SK-N-SH treated with all-trans-retinoic acid at 6 μM for 48 hours (cell line): Measurements from ENCODE around the gene PTGDR2.

ENCODE experiments used
- ARNTL ChIP-seq: fragments of 450-650 bp; formaldehyde crosslinking; IDR thresholded peaks from 2 replicates; pipeline ENCODE4 v1.5.0; 2020; ENCODE audit warnings: low read depth, mild to moderate bottlenecking, moderate library complexity, borderline replicate concordance
- ISL1 ChIP-seq: fragments of 250-450 bp; sonication (Bioruptor Pico); IDR thresholded peaks from 2 replicates; pipeline ENCODE4 v2.1.2; 2022; ENCODE audit warnings: mild to moderate bottlenecking, moderate library complexity
- TOX ChIP-seq: fragments of 250-450 bp; sonication (Bioruptor Pico); IDR thresholded peaks from 2 replicates; pipeline ENCODE4 v1.8.0; 2021; ENCODE audit warnings: mild to moderate bottlenecking, moderate library complexity, borderline replicate concordance

- TF ChIP-seq ISL1 (CRISPR knock-in tag) (no peak), ARNTL (CRISPR knock-in tag) (no peak), TOX (CRISPR knock-in tag) (no peak)
Measured at GRCh38 chr11:60814112-60814511, 41.6 kb downstream of the PTGDR2 start.
